ENCODE data around the gene DNASE1L2. TPM values are rescaled to one million over a fixed set of nuclear protein-coding genes. Genes with fewer than 3 reads are reported as not detected.

DNASE1L2 gene
- total RNA-seq, 1 experiment from 2014 or later: 2.7 TPM

DNA sequence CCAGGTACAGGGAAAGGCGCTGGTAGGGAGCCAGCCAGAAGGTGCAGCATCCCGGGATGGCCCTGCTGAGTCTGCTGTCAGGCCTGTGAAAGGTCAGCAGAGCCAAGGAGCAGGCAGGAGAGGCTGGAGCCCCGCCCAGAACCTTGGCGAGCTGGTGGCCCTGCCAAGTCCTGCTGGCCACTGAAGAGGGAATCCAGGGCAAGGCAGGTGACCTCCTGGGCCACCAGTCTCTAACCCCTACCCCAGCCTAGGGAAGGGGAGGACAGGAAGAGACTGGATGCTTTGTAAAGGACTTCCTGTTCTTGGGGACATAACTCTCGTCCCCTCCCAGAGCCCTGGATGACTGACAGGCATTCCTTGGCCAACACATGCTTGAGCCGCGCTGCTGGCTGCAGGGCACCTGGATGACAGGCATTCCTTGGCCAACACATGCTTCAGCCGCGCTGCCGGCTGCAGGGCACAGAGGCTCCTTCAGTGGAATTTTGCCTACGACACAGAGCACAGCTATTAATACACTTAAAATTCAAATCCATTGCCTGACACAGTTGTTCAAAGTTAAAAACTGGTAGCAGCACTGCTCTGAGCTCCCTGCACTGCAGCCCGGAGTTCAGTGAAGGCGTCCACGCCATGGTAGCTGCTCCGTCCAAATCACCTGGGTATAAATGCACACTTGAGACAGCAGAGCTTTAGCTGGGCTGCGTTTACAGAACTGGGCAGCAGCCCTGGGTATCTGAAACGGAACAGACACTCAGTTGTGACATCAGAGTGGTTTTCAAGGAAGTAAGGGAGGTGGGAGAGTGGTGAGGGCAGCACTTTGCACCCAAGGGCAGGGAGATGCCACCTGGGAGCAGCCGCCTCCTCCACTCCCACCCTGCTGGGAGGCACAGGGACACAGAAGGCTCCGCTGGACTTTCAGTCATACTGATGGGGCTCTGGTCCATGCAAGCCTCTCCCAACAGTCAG lies 23.6 kb upstream of the DNASE1L2 start:
- Histone ChIP-seq H3K4me1 (ENCODE audit: insufficient read depth, low read length, poor library complexity, severe bottlenecking) (peaks cover 11% of the 10 kb centered on the region), H3K27me3 (replicated peaks; ENCODE audit: insufficient read depth, low read depth, low read length, poor library complexity) (no peaks in the 10 kb centered on the region), H3K4me3 (ENCODE audit: low read depth, low read length, poor library complexity, severe bottlenecking) (peak overlapping the region; percentile 91), H3K36me3 (ENCODE audit: insufficient read depth, low read length, poor library complexity, severe bottlenecking) (peaks cover 20% of the 10 kb centered on the region), H3K27ac (ENCODE audit: low read depth, low read length, poor library complexity, severe bottlenecking) (no peak overlapping the region), H3K9me3 (ENCODE audit: low read depth, low read length, poor library complexity, severe bottlenecking) (no peaks in the 10 kb centered on the region)
- intact Hi-C loops (cut with micrococcal nuclease; ENCODE audit: unreplicated experiment): loop anchor here (10.0 kb wide), 1 partner anchor 208 kb away; the partner anchor contains the start of gene ZNF598
- BruUV-seq (replicated peaks): TSS peak; percentile 56
- DNase-seq (ENCODE audit: low spot score): no peak
- ChIA-PET POLR2A (ENCODE audit: low non-redundant PET) (no interaction called here), CTCF (no interaction called here)
- TF ChIP-seq, protein P1, sequence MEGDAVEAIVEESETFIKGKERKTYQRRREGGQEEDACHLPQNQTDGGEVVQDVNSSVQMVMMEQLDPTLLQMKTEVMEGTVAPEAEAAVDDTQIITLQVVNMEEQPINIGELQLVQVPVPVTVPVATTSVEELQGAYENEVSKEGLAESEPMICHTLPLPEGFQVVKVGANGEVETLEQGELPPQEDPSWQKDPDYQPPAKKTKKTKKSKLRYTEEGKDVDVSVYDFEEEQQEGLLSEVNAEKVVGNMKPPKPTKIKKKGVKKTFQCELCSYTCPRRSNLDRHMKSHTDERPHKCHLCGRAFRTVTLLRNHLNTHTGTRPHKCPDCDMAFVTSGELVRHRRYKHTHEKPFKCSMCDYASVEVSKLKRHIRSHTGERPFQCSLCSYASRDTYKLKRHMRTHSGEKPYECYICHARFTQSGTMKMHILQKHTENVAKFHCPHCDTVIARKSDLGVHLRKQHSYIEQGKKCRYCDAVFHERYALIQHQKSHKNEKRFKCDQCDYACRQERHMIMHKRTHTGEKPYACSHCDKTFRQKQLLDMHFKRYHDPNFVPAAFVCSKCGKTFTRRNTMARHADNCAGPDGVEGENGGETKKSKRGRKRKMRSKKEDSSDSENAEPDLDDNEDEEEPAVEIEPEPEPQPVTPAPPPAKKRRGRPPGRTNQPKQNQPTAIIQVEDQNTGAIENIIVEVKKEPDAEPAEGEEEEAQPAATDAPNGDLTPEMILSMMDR (conservative IDR thresholded peaks at IDR 0.05; ENCODE audit: low read depth, low read length): no peak
- TF ChIP-seq EZH2 (IDR thresholded peaks at IDR 0.05; ENCODE audit: borderline replicate concordance, low read depth, low read length, poor library complexity, severe bottlenecking): no peak

DNA sequence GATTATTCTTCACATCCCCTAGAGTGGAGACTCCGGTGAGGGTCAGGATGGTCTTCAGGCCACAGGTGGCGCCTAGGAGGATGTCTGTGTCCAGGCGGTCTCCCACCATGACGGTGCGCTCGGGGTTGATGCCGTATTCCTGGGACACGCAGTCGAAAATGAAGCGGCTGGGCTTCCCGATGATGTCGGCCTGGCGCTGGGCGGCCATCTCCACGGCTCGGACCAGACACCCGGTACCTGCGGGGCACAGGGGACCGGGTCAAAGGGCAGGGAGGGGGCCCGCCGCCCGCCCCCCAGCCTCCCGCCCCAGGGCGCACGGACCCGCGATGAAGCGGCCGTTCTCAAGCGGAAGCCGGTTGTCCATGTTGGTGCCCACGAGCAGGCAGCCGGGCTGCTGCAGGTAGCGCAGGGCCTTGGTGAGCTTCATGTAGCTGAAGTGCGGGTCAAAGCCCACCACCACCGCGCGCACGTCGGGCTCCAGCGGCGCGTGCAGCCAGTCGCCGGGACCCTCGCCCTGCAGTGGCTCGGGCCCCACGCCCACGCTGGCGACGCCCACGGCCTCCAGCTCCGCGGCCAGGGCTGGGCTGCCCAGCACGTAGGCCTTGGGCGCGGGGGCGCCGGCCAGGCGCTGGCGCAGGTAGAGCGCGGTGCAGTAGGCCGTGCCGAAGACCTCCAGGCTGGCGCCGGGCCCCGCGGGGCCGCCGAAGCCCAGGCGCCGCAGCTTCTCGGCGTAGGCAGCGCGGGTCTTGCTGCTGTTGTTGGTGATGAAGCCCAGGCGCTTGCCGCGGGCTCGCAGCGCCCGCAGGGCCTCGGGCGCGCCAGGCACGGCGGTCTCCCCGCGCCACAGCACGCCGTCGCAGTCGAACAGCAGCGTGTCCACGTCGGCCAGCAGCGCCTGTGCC lies 22.2 kb upstream of the DNASE1L2 start:
- CTCF ChIA-PET: no interaction called here
- DNase-seq (ENCODE audit: low spot score): peak; percentile 40
- no peaks in the 10 kb centered on the region for H3K9me3 ChIP-seq (ENCODE audit: low read depth, low read length, poor library complexity, severe bottlenecking)
- no peaks in the 10 kb centered on the region for H3K27me3 ChIP-seq (replicated peaks; ENCODE audit: insufficient read depth, low read depth, low read length, poor library complexity)
- POLR2A ChIA-PET (ENCODE audit: low non-redundant PET): interaction anchor here (0.5 to 0.6 kb wide), 2 partner anchors 179 to 211 kb away, joined by 3 to 4 read pairs; no protein-coding TSS in a partner anchor
- H3K4me1 ChIP-seq (ENCODE audit: insufficient read depth, low read length, poor library complexity, severe bottlenecking): peaks cover 11% of the 10 kb centered on the region
- H3K36me3 ChIP-seq (ENCODE audit: insufficient read depth, low read length, poor library complexity, severe bottlenecking): peaks cover 6% of the 10 kb centered on the region
- peak overlapping the region; percentile 91 for H3K4me3 ChIP-seq (ENCODE audit: low read depth, low read length, poor library complexity, severe bottlenecking)
- peak overlapping the region; percentile 64 for H3K27ac ChIP-seq (ENCODE audit: low read depth, low read length, poor library complexity, severe bottlenecking)
- intact Hi-C loops (cut with micrococcal nuclease; ENCODE audit: unreplicated experiment): loop anchor here (10.0 kb wide), 1 partner anchor 209 kb away; the partner anchor contains the start of gene ZNF598
- no TSS peak for BruUV-seq (replicated peaks)
- TF ChIP-seq, protein P1 (conservative IDR thresholded peaks at IDR 0.05; ENCODE audit: low read depth, low read length): no peak
- TF ChIP-seq EZH2 (IDR thresholded peaks at IDR 0.05; ENCODE audit: borderline replicate concordance, low read depth, low read length, poor library complexity, severe bottlenecking): no peak

DNA sequence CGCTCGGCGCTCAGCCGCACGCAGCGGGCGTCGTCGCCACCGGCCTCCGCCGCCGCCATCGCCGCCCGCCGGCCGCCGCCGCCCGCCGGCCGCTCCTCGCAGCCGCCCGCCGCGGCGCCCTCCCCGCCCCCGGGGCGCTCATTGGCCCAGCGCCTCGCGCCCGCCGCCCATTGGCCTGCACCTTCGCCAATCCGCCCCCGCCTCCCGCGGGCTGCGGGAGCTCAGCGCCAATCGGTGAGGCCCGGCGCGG lies 21.6 kb upstream of the DNASE1L2 start, which contains the start of gene PGP:
Gene PGP, minus strand, starts transcription at position 122 of the 250 bp plus-strand sequence. Its CDS starts 63 bp downstream, at position 59.
- TF ChIP-seq EZH2 (IDR thresholded peaks at IDR 0.05; ENCODE audit: borderline replicate concordance, low read depth, low read length, poor library complexity, severe bottlenecking): no peak
- TF ChIP-seq, protein P1 (conservative IDR thresholded peaks at IDR 0.05; ENCODE audit: low read depth, low read length): no peak
- CTCF ChIA-PET: no interaction called here

More for the DNA sequence above, 21.6 kb upstream of the DNASE1L2 start, which contains the start of gene PGP:
- peak within 1 kb of the TSS; percentile 84 for H3K27ac ChIP-seq (ENCODE audit: low read depth, low read length, poor library complexity, severe bottlenecking)
- peaks cover 11% of the 10 kb centered on the region for H3K4me1 ChIP-seq (ENCODE audit: insufficient read depth, low read length, poor library complexity, severe bottlenecking)
- DNase-seq (ENCODE audit: low spot score): no peak
- intact Hi-C loops (cut with micrococcal nuclease; ENCODE audit: unreplicated experiment): loop anchor here (10.0 kb wide), 1 partner anchor 210 kb away; the partner anchor contains the start of gene ZNF598
- peaks cover under 1% of the 10 kb centered on the region for H3K36me3 ChIP-seq (ENCODE audit: insufficient read depth, low read length, poor library complexity, severe bottlenecking)
- POLR2A ChIA-PET (ENCODE audit: low non-redundant PET): interaction anchor here (0.5 to 0.6 kb wide), 2 partner anchors 179 to 212 kb away, joined by 3 to 4 read pairs; no protein-coding TSS in a partner anchor
- no peaks in the 10 kb centered on the region for H3K27me3 ChIP-seq (replicated peaks; ENCODE audit: insufficient read depth, low read depth, low read length, poor library complexity)
- peak within 1 kb of the TSS; percentile 91 for H3K4me3 ChIP-seq (ENCODE audit: low read depth, low read length, poor library complexity, severe bottlenecking)
- BruUV-seq (replicated peaks): no TSS peak
- no peaks in the 10 kb centered on the region for H3K9me3 ChIP-seq (ENCODE audit: low read depth, low read length, poor library complexity, severe bottlenecking)

Measured in A673 (cell line).